ENCODE results near the gene NEGR1.

The NEGR1 gene

DNA sequence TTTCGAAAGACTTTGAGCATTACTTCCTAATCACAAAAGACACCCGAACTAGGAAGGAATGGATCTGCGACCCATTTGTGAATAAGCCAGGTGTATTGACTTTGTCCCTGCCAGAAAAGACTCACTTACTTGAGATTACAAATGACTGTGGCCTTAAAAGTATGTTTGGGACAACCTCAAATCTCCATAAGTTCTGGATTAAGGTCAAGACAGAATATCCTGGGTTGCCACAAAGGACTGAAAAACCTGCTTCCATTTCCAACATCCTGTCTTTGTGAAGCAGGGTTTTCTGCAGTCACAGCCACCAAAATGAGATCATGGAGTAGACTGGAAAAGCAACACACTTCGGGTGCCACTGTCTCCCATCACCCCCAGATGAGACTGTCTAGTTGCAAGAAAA, 664.1 kb downstream of the NEGR1 start:
- TF ChIP-seq, protein P1, sequence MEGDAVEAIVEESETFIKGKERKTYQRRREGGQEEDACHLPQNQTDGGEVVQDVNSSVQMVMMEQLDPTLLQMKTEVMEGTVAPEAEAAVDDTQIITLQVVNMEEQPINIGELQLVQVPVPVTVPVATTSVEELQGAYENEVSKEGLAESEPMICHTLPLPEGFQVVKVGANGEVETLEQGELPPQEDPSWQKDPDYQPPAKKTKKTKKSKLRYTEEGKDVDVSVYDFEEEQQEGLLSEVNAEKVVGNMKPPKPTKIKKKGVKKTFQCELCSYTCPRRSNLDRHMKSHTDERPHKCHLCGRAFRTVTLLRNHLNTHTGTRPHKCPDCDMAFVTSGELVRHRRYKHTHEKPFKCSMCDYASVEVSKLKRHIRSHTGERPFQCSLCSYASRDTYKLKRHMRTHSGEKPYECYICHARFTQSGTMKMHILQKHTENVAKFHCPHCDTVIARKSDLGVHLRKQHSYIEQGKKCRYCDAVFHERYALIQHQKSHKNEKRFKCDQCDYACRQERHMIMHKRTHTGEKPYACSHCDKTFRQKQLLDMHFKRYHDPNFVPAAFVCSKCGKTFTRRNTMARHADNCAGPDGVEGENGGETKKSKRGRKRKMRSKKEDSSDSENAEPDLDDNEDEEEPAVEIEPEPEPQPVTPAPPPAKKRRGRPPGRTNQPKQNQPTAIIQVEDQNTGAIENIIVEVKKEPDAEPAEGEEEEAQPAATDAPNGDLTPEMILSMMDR (IDR thresholded peaks at IDR 0.05; ENCODE audit: control insufficient read depth, extremely low read depth, insufficient read depth): no peak
- no peak for DNase-seq (ENCODE audit: low read depth)
- no peak overlapping the region for H3K4me3 ChIP-seq (ENCODE audit: low read depth, low read length)

- TF ChIP-seq, protein P1 (IDR thresholded peaks at IDR 0.05; ENCODE audit: control insufficient read depth, extremely low read depth, insufficient read depth): no peak
- H3K4me3 ChIP-seq (ENCODE audit: low read depth, low read length): no peak overlapping the region
- DNase-seq (ENCODE audit: low read depth): no peak
These were observed 671.9 kb downstream of the NEGR1 start for GRCh38 chr1:71610476-71610875.

DNA sequence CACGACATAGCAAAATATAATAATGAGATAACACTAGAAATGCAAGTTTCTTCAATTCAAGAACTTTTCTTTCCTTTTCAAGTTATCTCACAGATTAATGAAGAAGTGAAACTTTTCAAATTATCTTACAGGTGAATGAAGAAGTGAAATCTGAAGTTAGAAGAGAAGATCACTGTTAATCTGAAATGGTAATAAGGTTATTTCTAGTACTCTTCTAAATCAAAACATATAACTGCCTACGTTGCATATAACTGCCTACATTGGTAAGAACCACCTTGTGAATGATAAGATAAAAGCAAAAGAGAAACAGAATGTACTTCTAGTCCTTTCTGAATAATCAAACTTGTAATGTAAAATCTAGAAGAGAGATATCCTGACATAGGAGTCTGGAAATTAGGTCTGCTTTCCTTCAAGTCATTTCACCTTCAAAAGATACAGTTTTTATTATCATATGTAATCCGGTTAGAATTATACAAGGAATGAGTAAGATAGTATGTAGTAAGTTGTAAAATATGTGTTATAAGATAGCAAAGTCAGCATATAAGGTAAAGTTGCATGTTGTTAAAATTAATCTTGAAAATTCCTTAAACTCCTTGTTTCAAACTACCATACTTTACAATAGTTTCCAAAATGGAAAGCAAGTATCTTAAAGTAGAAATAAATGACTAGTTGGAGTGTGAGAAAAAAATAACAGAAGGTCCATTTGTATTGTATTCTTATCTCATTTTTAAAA, 679.1 kb downstream of the NEGR1 start:
- TF ChIP-seq, protein P1 (IDR thresholded peaks at IDR 0.05; ENCODE audit: control insufficient read depth, extremely low read depth, insufficient read depth): no peak
- no peak overlapping the region for H3K4me3 ChIP-seq (ENCODE audit: low read depth, low read length)
- DNase-seq (ENCODE audit: low read depth): no peak

- H3K4me3 ChIP-seq (ENCODE audit: low read depth, low read length): no peak overlapping the region
- TF ChIP-seq, protein P1 (IDR thresholded peaks at IDR 0.05; ENCODE audit: control insufficient read depth, extremely low read depth, insufficient read depth): no peak
- no peak for DNase-seq (ENCODE audit: low read depth)
These were observed 682.3 kb downstream of the NEGR1 start for GRCh38 chr1:71600023-71600422.

DNA sequence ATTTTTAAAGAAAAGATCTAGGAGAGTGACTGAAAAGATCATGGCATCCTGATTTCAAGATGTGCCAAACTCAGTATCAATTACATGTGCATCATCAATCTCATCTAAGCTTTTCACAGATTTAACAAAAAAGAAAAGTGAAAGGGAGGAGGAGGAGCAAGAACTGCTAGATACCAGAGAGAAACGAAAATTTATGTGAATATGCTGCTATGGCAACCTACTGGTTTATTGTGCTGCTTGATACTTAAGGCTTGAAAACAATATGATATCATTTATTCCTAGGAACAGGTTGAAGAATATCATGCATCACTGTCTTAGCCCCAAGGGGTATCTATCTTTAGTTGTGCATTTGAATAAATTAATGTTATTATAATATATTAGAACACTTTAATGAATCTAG, 683.0 kb downstream of the NEGR1 start:
- TF ChIP-seq, protein P1 (IDR thresholded peaks at IDR 0.05; ENCODE audit: control insufficient read depth, extremely low read depth, insufficient read depth): no peak

GRCh38 chr1:71593523-71593922, 688.8 kb downstream of the NEGR1 start:
- TF ChIP-seq, protein P1 (IDR thresholded peaks at IDR 0.05; ENCODE audit: control insufficient read depth, extremely low read depth, insufficient read depth): peak; percentile 24; the same call in 1 of the 2 replicates
- DNase-seq (ENCODE audit: low read depth): no peak
- H3K4me3 ChIP-seq (ENCODE audit: low read depth, low read length): no peak overlapping the region

More for the DNA sequence above, 683.0 kb downstream of the NEGR1 start:
- no peak for DNase-seq (ENCODE audit: low read depth)
- H3K4me3 ChIP-seq (ENCODE audit: low read depth, low read length): no peak overlapping the region

All from LNCaP clone FGC (cell line).